B cell (primary cell): ENCODE results near the gene CPNE5.

Experiments
- CTCF ChIP-seq: fragments of 200-600 bp; IDR thresholded peaks from one replicate; pipeline ENCODE4 v1.8.0; 2022; ENCODE audit warnings: antibody characterized with exemption, mild to moderate bottlenecking
- EZH2 ChIP-seq: IDR thresholded peaks from 2 replicates; pipeline ENCODE4 v1.6.1; 2012; ENCODE audit warnings: borderline replicate concordance, low read depth, mild to moderate bottlenecking, moderate library complexity, low read length; ENCODE audit not compliant: insufficient read depth, poor library complexity, severe bottlenecking

GRCh38 chr6:36783603-36784375 is 55.5 kb downstream of the CPNE5 start:
- no peak for TF ChIP-seq CTCF
- no peak for TF ChIP-seq EZH2
